ENCODE results near the gene KIAA0930. TPM values are rescaled to one million over a fixed set of nuclear protein-coding genes. Genes with fewer than 3 reads are reported as not detected.
A peak's percentile ranks its signal among the peaks of the same experiment; 100 is the strongest.

The KIAA0930 gene
- total and polyA plus RNA-seq, 2 of the 4 experiments (the other 2 are of a cell fraction) = 25.3 to 34.1 TPM

GRCh38 chr22:45278125-45278524 lies 37.4 kb upstream of the KIAA0930 start:
- H3K9me1 ChIP-seq (ENCODE audit: insufficient read depth, low read length) = no peaks in the 10 kb centered on the region
- no peak for ATAC-seq (ENCODE audit: low read depth)
- H3K9ac ChIP-seq (ENCODE audit: low read depth, low read length) = no peak overlapping the region
- peak overlapping the region; percentile 70 for H2AK9ac ChIP-seq (replicated peaks; ENCODE audit: low read depth, low read length, poor library complexity)
- POLR2A ChIA-PET (ENCODE audit: unreplicated experiment) = no interaction called here
- CTCF ChIA-PET = no interaction called here
- no peaks in the 10 kb centered on the region for H3K9me3 ChIP-seq (ENCODE audit: control insufficient read depth, insufficient read depth, low read length)
- H3K56ac ChIP-seq (ENCODE audit: extremely low read depth, insufficient read depth, low read length) = no peak overlapping the region
- peak overlapping the region; percentile 40; the same call in 1 of the 2 replicates for H2BK120ac ChIP-seq (ENCODE audit: low read depth, low read length)
- H3K4me3 ChIP-seq (ENCODE audit: insufficient read depth, low read depth, low read length) = no peak overlapping the region
- 0 out of 2 replicates have a peak overlapping the region, but pooled peaks have one; percentile 5 for H4K91ac ChIP-seq (ENCODE audit: insufficient read depth, low read depth, low read length)
- no peak overlapping the region for H3K14ac ChIP-seq (replicated peaks; ENCODE audit: low read depth, low read length)
- no peak overlapping the region for H3K18ac ChIP-seq (ENCODE audit: low read depth, low read length)
- no peak overlapping the region for H2BK5ac ChIP-seq (ENCODE audit: low read depth, low read length, poor library complexity, severe bottlenecking)
- intact Hi-C loops (cut with micrococcal nuclease) (no loop called here), dilution Hi-C loops (cut with HindIII; ENCODE audit: low sequenced_read_pairs, unreplicated experiment) (no loop called here), in situ Hi-C loops (cut with MboI; ENCODE audit: low sequenced_read_pairs) (no loop called here)
- H3K4ac ChIP-seq (ENCODE audit: low read depth, low read length) = peak overlapping the region; percentile 42; the same call in 1 of the 2 replicates
- no peak overlapping the region for H2AFZ ChIP-seq (replicated peaks; ENCODE audit: low read length, poor library complexity)
- H4K8ac ChIP-seq (ENCODE audit: low read depth in 2 of 2, low read length in 2 of 2) = no peak overlapping the region
- no peak for DNase-seq
- 0 out of 3 replicates have a peak overlapping the region, but pooled peaks have one; percentile 44 for H2BK15ac ChIP-seq (ENCODE audit: low read depth, low read length)
- 100% methylated on average over 1 of the region's 9 CpGs; no CpG with 5 or more reads in 1 of the 2 experiments for WGBS, 2 experiments (ENCODE audit: extremely low coverage in 2 of 2, insufficient read length in 1 of 2)
- no peak overlapping the region for H4K5ac ChIP-seq (ENCODE audit: low read depth, low read length)
- TF ChIP-seq NFE2L2 (IDR thresholded peaks at IDR 0.05; ENCODE audit: low read depth, low read length) (no peak), MXI1 (IDR thresholded peaks at IDR 0.05; ENCODE audit: borderline replicate concordance, low read depth, low read length) (no peak), RCOR1 (IDR thresholded peaks at IDR 0.05; ENCODE audit: insufficient replicate concordance, low read length) (no peak), RAD21 (IDR thresholded peaks at IDR 0.05; ENCODE audit: low read length) (no peak), RFX5 (IDR thresholded peaks at IDR 0.05; ENCODE audit: low read depth, low read length) (no peak), CTCF (conservative IDR thresholded peaks at IDR 0.05; ENCODE audit: low read depth, low read length) (no peak), MAZ (IDR thresholded peaks at IDR 0.05; ENCODE audit: borderline replicate concordance, low read depth, low read length) (no peak), BHLHE40 (IDR thresholded peaks at IDR 0.05; ENCODE audit: low read depth, low read length) (no peak), SMC3 (IDR thresholded peaks at IDR 0.05; ENCODE audit: low read depth, low read length) (no peak), CEBPB (IDR thresholded peaks at IDR 0.05; ENCODE audit: low read depth, low read length) (no peak), USF2 (IDR thresholded peaks at IDR 0.05; ENCODE audit: low read depth, low read length) (no peak), POLR2A (IDR thresholded peaks at IDR 0.05; ENCODE audit: low read depth, low read length) (no peak), ELK1 (IDR thresholded peaks at IDR 0.05; ENCODE audit: borderline replicate concordance, low read depth, low read length) (no peak)
- no TSS peak for BruUV-seq (replicated peaks)
- H3K36me3 ChIP-seq (ENCODE audit: control insufficient read depth, insufficient read depth, low read length) = no peaks in the 10 kb centered on the region
- H2AK5ac ChIP-seq (ENCODE audit: low read depth, low read length) = peak overlapping the region; percentile 57; the same call in 1 of the 2 replicates
- H3K27me3 ChIP-seq (ENCODE audit: control insufficient read depth, insufficient read depth, low read length) = peaks cover 2% of the 10 kb centered on the region
- H3K79me1 ChIP-seq (ENCODE audit: low read depth in 1 of 2, low read length in 2 of 2) = no peaks in the 10 kb centered on the region
- H3K27ac ChIP-seq (ENCODE audit: insufficient read depth, low read length) = no peak overlapping the region
- no peak overlapping the region for H3K4me2 ChIP-seq (ENCODE audit: low read depth, low read length)
- no peak overlapping the region for H3K23ac ChIP-seq (ENCODE audit: low read depth, low read length)
- H2BK20ac ChIP-seq (ENCODE audit: low read depth, low read length) = peak overlapping the region; percentile 53; the same call in 1 of the 2 replicates
- H4K20me1 ChIP-seq (ENCODE audit: insufficient read depth, low read length) = no peaks in the 10 kb centered on the region
- peaks cover 8% of the 10 kb centered on the region for H3K4me1 ChIP-seq (ENCODE audit: control insufficient read depth, insufficient read depth, low read length)
